ENCODE measurements around the gene PAPPA2.

- TF ChIP-seq CTCF (IDR thresholded peaks at IDR 0.05) (no peak), EP300 (IDR thresholded peaks at IDR 0.05) (no peak)
These were observed 58.2 kb downstream of the PAPPA2 start for GRCh38 chr1:176521211-176521610.

Measured in esophagus muscularis mucosa (tissue), 3 donors.